ENCODE measurements around the gene CHD2. TPM values are rescaled to one million over a fixed set of nuclear protein-coding genes. Genes with fewer than 3 reads are reported as not detected.

Gene CHD2
- total RNA-seq, 2 donors from 2014 or later, result 76.3 to 137 TPM

DNA sequence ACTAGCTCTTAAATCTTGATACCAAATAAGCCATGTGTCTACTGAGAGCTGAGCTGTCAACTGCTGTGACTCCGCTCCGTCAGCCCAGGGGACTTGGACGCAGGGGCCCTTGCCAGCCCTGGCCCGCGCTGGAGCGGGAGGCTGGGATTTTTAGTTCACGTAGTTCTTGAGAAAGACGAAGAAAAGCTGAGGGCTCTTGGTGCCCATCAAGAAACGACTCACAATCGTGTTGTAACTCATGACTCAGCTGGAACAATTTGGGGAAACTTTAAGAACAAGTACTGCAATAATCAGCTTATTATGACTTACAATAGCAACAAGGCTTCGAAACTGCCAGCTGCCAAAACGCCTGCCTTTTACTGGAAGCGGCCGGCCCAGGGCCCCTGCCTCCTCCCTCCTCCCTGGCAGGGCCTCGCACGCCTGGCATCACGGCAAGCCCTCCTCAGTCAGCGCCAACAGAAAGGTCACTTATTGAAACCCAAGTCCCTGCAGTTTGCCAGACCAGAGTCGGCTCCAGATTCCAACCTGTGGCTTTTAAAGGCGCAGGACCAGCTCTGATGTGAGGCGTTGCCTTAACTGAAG is 128.6 kb downstream of the CHD2 start:
- H3K9me3 ChIP-seq, result no peaks in the 10 kb centered on the region
- intact Hi-C loops (cut with DNase I), result loop anchor here (2.0 to 5.0 kb wide), 3 partner anchors 44 to 946 kb away; no protein-coding TSS in a partner anchor
- DNase-seq (ENCODE audit: low spot score), result peak; percentile 84
- WGBS, result 17% methylated on average over 21 of the region's 21 CpGs
- H3K4me3 ChIP-seq, result no peak overlapping the region
- H3K4me1 ChIP-seq (replicated peaks), result peaks cover 31% of the 10 kb centered on the region
- H3K36me3 ChIP-seq, result peaks cover 7 to 9% of the 10 kb centered on the region in 2 donors
- no peaks in the 10 kb centered on the region for H3K27me3 ChIP-seq (replicated peaks; ENCODE audit: insufficient read depth)
- peak overlapping the region; percentile 80 to 81 for H3K27ac ChIP-seq
- TF ChIP-seq POLR2AphosphoS5 (IDR thresholded peaks at IDR 0.05), result peak; percentile 81
- no peak for TF ChIP-seq POLR2A (IDR thresholded peaks at IDR 0.05)
- TF ChIP-seq, protein P1, sequence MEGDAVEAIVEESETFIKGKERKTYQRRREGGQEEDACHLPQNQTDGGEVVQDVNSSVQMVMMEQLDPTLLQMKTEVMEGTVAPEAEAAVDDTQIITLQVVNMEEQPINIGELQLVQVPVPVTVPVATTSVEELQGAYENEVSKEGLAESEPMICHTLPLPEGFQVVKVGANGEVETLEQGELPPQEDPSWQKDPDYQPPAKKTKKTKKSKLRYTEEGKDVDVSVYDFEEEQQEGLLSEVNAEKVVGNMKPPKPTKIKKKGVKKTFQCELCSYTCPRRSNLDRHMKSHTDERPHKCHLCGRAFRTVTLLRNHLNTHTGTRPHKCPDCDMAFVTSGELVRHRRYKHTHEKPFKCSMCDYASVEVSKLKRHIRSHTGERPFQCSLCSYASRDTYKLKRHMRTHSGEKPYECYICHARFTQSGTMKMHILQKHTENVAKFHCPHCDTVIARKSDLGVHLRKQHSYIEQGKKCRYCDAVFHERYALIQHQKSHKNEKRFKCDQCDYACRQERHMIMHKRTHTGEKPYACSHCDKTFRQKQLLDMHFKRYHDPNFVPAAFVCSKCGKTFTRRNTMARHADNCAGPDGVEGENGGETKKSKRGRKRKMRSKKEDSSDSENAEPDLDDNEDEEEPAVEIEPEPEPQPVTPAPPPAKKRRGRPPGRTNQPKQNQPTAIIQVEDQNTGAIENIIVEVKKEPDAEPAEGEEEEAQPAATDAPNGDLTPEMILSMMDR (IDR thresholded peaks at IDR 0.05), result no peak

DNA sequence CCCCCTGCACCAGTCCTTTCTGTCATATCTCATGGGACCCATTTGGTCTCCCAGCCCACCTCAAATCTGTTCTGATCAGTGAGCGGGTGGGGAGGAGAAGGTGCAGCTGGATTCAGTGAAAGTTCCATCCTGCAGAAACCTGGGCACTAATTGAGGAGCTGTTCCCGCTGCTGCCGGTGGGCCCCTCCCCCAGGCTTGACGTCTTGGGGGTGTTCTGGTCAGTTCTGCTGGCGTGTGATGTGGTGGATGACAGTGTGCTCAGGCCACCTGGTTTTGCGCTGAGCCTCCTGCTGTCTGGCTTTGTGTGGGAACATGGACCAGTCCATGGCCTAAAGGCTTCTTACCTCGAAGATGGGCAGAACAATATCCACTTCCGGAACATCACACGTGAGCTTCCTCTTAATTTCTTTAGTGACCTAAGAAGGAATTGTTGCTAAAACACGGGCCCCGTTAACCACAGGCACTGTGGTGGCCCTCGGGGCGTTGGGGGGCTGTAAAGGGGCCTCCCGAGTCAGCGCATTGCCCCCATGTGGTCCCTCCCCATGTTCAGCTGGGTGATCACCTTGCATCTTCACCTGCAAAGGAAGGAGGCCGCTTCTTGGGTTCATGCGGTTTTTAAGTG is 129.2 kb downstream of the CHD2 start:
- peaks cover 31% of the 10 kb centered on the region for H3K4me1 ChIP-seq (replicated peaks)
- intact Hi-C loops (cut with DNase I), result loop anchor here (2.0 to 5.0 kb wide), 3 partner anchors 43 to 945 kb away; no protein-coding TSS in a partner anchor
- no peak for DNase-seq (ENCODE audit: low spot score)
- no peak overlapping the region for H3K4me3 ChIP-seq
- peaks cover 7% of the 10 kb centered on the region in 2 donors for H3K36me3 ChIP-seq
- no peaks in the 10 kb centered on the region for H3K27me3 ChIP-seq (replicated peaks; ENCODE audit: insufficient read depth)
- TF ChIP-seq, protein P1 (IDR thresholded peaks at IDR 0.05), result no peak
- TF ChIP-seq POLR2A (IDR thresholded peaks at IDR 0.05) (no peak), POLR2AphosphoS5 (IDR thresholded peaks at IDR 0.05) (no peak)
- WGBS, result 46% methylated on average over 17 of the region's 17 CpGs
- H3K9me3 ChIP-seq, result no peaks in the 10 kb centered on the region
- H3K27ac ChIP-seq, result peak overlapping the region; percentile 80 to 81

DNA sequence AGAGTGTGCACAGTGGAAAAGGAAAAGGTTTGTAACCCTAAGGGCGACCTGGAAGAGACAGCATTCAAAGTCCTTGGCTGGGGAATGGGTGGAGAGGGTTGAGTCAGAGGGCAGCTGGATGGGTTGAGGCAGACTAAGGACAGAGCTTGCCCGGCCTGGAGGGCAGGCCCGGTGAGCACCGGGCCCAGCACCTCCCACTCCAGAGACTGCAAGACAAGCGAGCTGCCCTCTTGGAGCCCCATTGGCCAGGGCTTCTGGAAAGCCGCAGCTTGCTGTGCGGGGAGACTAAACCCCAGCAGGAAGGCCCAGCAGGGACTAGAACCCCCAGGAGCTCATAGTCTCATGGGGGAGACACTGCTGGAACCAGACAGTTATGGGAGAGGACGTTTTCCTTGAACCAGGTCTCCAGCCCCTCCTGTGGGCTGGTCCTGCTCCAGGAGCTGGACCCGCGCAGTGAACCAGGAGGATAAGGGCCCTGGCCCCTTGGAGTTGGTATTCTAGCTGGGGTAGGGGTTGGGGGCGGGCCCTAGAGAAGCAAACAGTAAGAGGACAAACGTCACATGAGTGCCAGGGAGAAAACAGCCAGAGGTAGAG is 129.8 kb downstream of the CHD2 start:
- Histone ChIP-seq H3K27ac (peak overlapping the region; percentile 8 to 59), H3K9me3 (no peaks in the 10 kb centered on the region), H3K27me3 (replicated peaks; ENCODE audit: insufficient read depth) (no peaks in the 10 kb centered on the region), H3K4me1 (replicated peaks) (peaks cover 31% of the 10 kb centered on the region), H3K4me3 (no peak overlapping the region), H3K36me3 (peaks cover under 1 to 1% of the 10 kb centered on the region in 2 donors)
- intact Hi-C loops (cut with DNase I), result loop anchor here (2.0 to 5.0 kb wide), 4 partner anchors 42 to 1089 kb away; no protein-coding TSS in a partner anchor
- DNase-seq (ENCODE audit: low spot score), result no peak
- no peak for TF ChIP-seq POLR2AphosphoS5 (IDR thresholded peaks at IDR 0.05)
- TF ChIP-seq POLR2A (IDR thresholded peaks at IDR 0.05), result no peak
- TF ChIP-seq, protein P1 (IDR thresholded peaks at IDR 0.05), result no peak
- WGBS, result 65% methylated on average over 12 of the region's 12 CpGs

DNA sequence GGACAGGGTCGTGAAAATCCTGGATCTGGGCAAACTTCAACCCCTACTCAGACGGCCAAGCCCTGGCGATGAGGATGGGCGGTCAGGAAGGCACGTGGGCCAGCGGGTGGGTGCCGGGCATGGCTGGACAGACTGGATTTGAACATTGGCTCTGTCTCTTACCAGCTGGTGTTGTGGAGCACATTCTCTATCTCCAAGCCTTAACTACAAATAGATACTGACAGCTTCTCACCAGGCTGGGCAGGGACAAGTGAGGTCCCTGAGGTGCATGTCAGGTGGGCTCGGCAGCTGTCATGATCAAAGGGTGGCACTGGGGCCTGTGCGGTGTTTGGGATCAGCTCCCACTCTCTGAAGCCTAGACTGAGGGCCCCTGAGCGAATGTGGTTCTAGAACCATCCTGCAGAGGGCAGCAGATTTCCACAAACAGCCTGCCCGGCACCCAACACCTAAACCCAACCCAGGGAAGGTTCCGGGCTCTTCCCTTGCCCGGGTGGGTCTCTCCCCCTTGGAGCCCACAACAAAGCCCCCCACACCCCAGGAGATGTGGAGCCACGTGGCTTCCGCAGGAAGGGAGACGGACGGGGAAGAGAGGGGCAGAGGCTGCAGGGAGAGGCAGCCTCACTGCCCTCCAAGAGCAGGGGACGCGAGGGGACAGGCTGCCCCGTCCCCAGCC is 130.4 kb downstream of the CHD2 start:
- H3K27me3 ChIP-seq (replicated peaks; ENCODE audit: insufficient read depth), result no peaks in the 10 kb centered on the region
- peaks cover 31% of the 10 kb centered on the region for H3K4me1 ChIP-seq (replicated peaks)
- no peaks in the 10 kb centered on the region for H3K9me3 ChIP-seq
- peak overlapping the region; percentile 8 to 59 for H3K27ac ChIP-seq
- peak; percentile 77 for DNase-seq (ENCODE audit: low spot score)
- intact Hi-C loops (cut with DNase I), result loop anchor here (2.0 kb wide), 1 partner anchor 1088 kb away; no protein-coding TSS in a partner anchor
- 13% methylated on average over 20 of the region's 20 CpGs for WGBS
- H3K36me3 ChIP-seq, result no peaks in the 10 kb centered on the region
- TF ChIP-seq, protein P1 (IDR thresholded peaks at IDR 0.05), result peak; percentile 72 to 89 (median 86)
- no peak for TF ChIP-seq POLR2AphosphoS5 (IDR thresholded peaks at IDR 0.05)
- H3K4me3 ChIP-seq, result no peak overlapping the region
